HepG2 (cell line): Measurements from ENCODE around the gene TENT5A. TPM values are rescaled to one million over a fixed set of nuclear protein-coding genes. Genes with fewer than 3 reads are reported as not detected.

Source experiments
- ATF4 ChIP-seq, 2 experiments: fragments of 450-650 bp in 1 of 2; sonication (generic) in 1 of 2; formaldehyde crosslinking; IDR thresholded peaks; 2 replicates each; pipeline versions ENCODE4 v1.5.0 to v1.8.0; 2020 to 2022; ENCODE audit warnings: mild to moderate bottlenecking in 1 of 2, missing genetic modification reagents in 1 of 2
- CTCF ChIP-seq: sonication (generic); formaldehyde crosslinking; IDR thresholded peaks from 2 replicates; pipeline ENCODE4 v1.5.0; 2020; ENCODE audit warnings: mild to moderate bottlenecking, missing genetic modification reagents, moderate library complexity
- E2F1 ChIP-seq: sonication (generic); formaldehyde crosslinking; IDR thresholded peaks from 2 replicates; pipeline ENCODE4 v1.5.0; 2020; ENCODE audit warnings: missing genetic modification reagents
- ETV6 ChIP-seq: sonication (generic); formaldehyde crosslinking; conservative IDR thresholded peaks from 2 replicates; pipeline ENCODE4 v1.4.0; 2020; ENCODE audit warnings: missing genetic modification reagents
- KDM5A ChIP-seq: fragments of 200-600 bp; sonication (generic); IDR thresholded peaks from 2 replicates; pipeline ENCODE4 v1.7.0; 2018; ENCODE audit warnings: antibody characterized with exemption, mild to moderate bottlenecking, low read length, borderline replicate concordance
- KDM6A ChIP-seq: IDR thresholded peaks from 2 replicates; pipeline ENCODE4 v1.6.1; 2016; ENCODE audit warnings: low read depth
- SRY ChIP-seq: sonication (generic); formaldehyde crosslinking; IDR thresholded peaks from 2 replicates; pipeline ENCODE4 v1.8.0; 2022; ENCODE audit warnings: mild to moderate bottlenecking, missing genetic modification reagents
- ZBTB33 ChIP-seq: sonication (generic); formaldehyde crosslinking; IDR thresholded peaks from 2 replicates; pipeline ENCODE4 v1.4.0; 2020; ENCODE audit warnings: missing genetic modification reagents
- ZGPAT ChIP-seq: IDR thresholded peaks from 2 replicates; pipeline ENCODE4 v1.6.1; 2016; ENCODE audit warnings: mild to moderate bottlenecking
- ZNF570 ChIP-seq: sonication (generic); formaldehyde crosslinking; IDR thresholded peaks from 2 replicates; pipeline ENCODE4 v1.4.0; 2020; ENCODE audit warnings: mild to moderate bottlenecking, missing genetic modification reagents, borderline replicate concordance
- ZNF768 ChIP-seq: sonication (generic); formaldehyde crosslinking; IDR thresholded peaks from 2 replicates; pipeline ENCODE4 v1.4.0; 2020; ENCODE audit warnings: missing genetic modification reagents
- ZNF891 ChIP-seq: sonication (generic); formaldehyde crosslinking; IDR thresholded peaks from 2 replicates; pipeline ENCODE4 v1.5.0; 2020; ENCODE audit warnings: mild to moderate bottlenecking, missing genetic modification reagents
- ZSCAN22 ChIP-seq: sonication (generic); formaldehyde crosslinking; IDR thresholded peaks from 2 replicates; pipeline ENCODE4 v1.4.0; 2020; ENCODE audit warnings: mild to moderate bottlenecking, missing genetic modification reagents
- polyA plus RNA-seq, 8 experiments: library from polyadenylated mRNA; depleted of rRNA in 3 of 8; stranded (reverse) in 7 of 8; unstranded in 1 of 8; fragments of >200 nt; fragmentation: Illumina TruSeq in 4 of 8; extraction: Trizol in 4 of 8; gene quantifications; 2 replicates each; pipeline versions ENCODE4 v1.2.1 to v1.2.3, GENCODE V29; 2011 to 2016; ENCODE audit warnings: low read depth in 4 of 8, missing spikeins in 1 of 8, mixed read lengths in 1 of 8; ENCODE audit not compliant: insufficient read depth in 1 of 8
- total RNA-seq, 5 experiments: library from RNA; depleted of rRNA; stranded (reverse); fragments of >200 nt; fragmentation: Illumina TruSeq; extraction: Trizol; gene quantifications; 2 replicates each; pipeline ENCODE4 v1.2.3, GENCODE V29; 2016; ENCODE audit warnings: low read depth in 1 of 5
- TF ChIP-seq, protein P1 (sequence below): sonication (generic); formaldehyde crosslinking; IDR thresholded peaks from 2 replicates; pipeline ENCODE4 v1.5.1; 2020; ENCODE audit warnings: mild to moderate bottlenecking, missing genetic modification reagents, moderate library complexity
- TF ChIP-seq, protein P2 (sequence below): sonication (generic); formaldehyde crosslinking; IDR thresholded peaks from 2 replicates; pipeline ENCODE4 v1.4.0; 2020; ENCODE audit warnings: mild to moderate bottlenecking, missing genetic modification reagents

The TENT5A gene
- total and polyA plus RNA-seq, 2 of the 13 experiments (the other 11 are each of a cell fraction or from before 2014, with no cell fraction given), result 8.0 to 13.8 TPM

GRCh38 chr6:81753711-81754577 is 1.5 kb upstream of the TENT5A start (continued):
- TF ChIP-seq ZBTB33, result peak; percentile 55
- TF ChIP-seq SRY (CRISPR knock-in tag), result peak; percentile 1; the same call in 1 of the 2 replicates
- TF ChIP-seq, protein P1, sequence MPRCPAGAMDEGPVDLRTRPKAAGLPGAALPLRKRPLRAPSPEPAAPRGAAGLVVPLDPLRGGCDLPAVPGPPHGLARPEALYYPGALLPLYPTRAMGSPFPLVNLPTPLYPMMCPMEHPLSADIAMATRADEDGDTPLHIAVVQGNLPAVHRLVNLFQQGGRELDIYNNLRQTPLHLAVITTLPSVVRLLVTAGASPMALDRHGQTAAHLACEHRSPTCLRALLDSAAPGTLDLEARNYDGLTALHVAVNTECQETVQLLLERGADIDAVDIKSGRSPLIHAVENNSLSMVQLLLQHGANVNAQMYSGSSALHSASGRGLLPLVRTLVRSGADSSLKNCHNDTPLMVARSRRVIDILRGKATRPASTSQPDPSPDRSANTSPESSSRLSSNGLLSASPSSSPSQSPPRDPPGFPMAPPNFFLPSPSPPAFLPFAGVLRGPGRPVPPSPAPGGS (CRISPR knock-in tag), result no peak
- peak; percentile 83 for TF ChIP-seq CTCF (CRISPR knock-in tag)
- TF ChIP-seq KDM5A, result no peak
- 0 out of 4 replicates have a peak, but pooled peaks of 1 of the 2 experiments have one; percentile 6 for TF ChIP-seq ATF4 (CRISPR knock-in tag; IDR thresholded peaks at IDR 0.05)
- TF ChIP-seq ETV6 (CRISPR knock-in tag), result no peak
- TF ChIP-seq ZNF570 (CRISPR knock-in tag), result no peak
- 0 out of 2 replicates have a peak, but pooled peaks have one; percentile 46 for TF ChIP-seq ZGPAT
- peak; percentile 46; the same call in 1 of the 2 replicates for TF ChIP-seq ZNF768 (CRISPR knock-in tag)
- no peak for TF ChIP-seq E2F1
- peak; percentile 25; the same call in 1 of the 2 replicates for TF ChIP-seq ZSCAN22 (CRISPR knock-in tag)
- TF ChIP-seq, protein P2, sequence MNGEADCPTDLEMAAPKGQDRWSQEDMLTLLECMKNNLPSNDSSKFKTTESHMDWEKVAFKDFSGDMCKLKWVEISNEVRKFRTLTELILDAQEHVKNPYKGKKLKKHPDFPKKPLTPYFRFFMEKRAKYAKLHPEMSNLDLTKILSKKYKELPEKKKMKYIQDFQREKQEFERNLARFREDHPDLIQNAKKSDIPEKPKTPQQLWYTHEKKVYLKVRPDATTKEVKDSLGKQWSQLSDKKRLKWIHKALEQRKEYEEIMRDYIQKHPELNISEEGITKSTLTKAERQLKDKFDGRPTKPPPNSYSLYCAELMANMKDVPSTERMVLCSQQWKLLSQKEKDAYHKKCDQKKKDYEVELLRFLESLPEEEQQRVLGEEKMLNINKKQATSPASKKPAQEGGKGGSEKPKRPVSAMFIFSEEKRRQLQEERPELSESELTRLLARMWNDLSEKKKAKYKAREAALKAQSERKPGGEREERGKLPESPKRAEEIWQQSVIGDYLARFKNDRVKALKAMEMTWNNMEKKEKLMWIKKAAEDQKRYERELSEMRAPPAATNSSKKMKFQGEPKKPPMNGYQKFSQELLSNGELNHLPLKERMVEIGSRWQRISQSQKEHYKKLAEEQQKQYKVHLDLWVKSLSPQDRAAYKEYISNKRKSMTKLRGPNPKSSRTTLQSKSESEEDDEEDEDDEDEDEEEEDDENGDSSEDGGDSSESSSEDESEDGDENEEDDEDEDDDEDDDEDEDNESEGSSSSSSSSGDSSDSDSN, result 0 out of 2 replicates have a peak, but pooled peaks have one; percentile 50
- TF ChIP-seq KDM6A (CRISPR knock-in tag), result no peak
- TF ChIP-seq ZNF891 (CRISPR knock-in tag), result 0 out of 2 replicates have a peak, but pooled peaks have one; percentile 22
